ENCODE measurements around the gene NFATC1. TPM values are rescaled to one million over a fixed set of nuclear protein-coding genes. Genes with fewer than 3 reads are reported as not detected.

Gene NFATC1
- total RNA-seq, result 7.5 and 8.3 TPM in 2 replicates

GRCh38 chr18:79395761-79396404, at the start of gene NFATC1:
TSS of gene NFATC1 (plus strand) at chr18:79395930. CDS start at chr18:79396225, 295 bp downstream.

Measured in pericardium fibroblast (primary cell).